Liver (tissue), 3 donors: Measurements from ENCODE around the gene RAB30.
"Not testable (repeated sequence)": the region's sequence is repeated elsewhere in the genome, so short reads cannot be mapped to it uniquely, and the experiment has no call there.

ENCODE experiments used
- EGR1 ChIP-seq, 2 donors: IDR thresholded peaks; 2 replicates each; pipeline ENCODE4 v1.6.1; 2016 to 2018; ENCODE audit warnings: antibody characterized with exemption in 2 of 2, low read depth in 2 of 2
- FOXA2 ChIP-seq: IDR thresholded peaks from 2 replicates; pipeline ENCODE4 v1.6.1; 2016; ENCODE audit warnings: antibody characterized with exemption
- SP1 ChIP-seq: IDR thresholded peaks from 2 replicates; pipeline ENCODE4 v1.6.1; 2018; ENCODE audit warnings: antibody characterized with exemption, mild to moderate bottlenecking
- TAF1 ChIP-seq: conservative IDR thresholded peaks from 2 replicates; pipeline ENCODE4 v1.6.1; 2016; ENCODE audit warnings: antibody characterized with exemption, mild to moderate bottlenecking
- YY1 ChIP-seq: IDR thresholded peaks from 2 replicates; pipeline ENCODE4 v1.6.1; 2016; ENCODE audit warnings: antibody characterized with exemption, mild to moderate bottlenecking
- TF ChIP-seq, protein P1 (sequence below): fragments of 150-350 bp; IDR thresholded peaks from 2 replicates; pipeline ENCODE4 v1.5.1; 2017; ENCODE audit warnings: improper control_type of control experiment, low read depth, low read length; ENCODE audit not compliant: missing input control
- TF ChIP-seq, protein P2 (sequence below): IDR thresholded peaks from 2 replicates; pipeline ENCODE4 v1.6.1; 2016; ENCODE audit warnings: antibody characterized with exemption, mild to moderate bottlenecking
- TF ChIP-seq, protein P3 (sequence below): IDR thresholded peaks from 2 replicates; pipeline ENCODE4 v1.6.1; 2016; ENCODE audit warnings: antibody characterized with exemption
- donor health status: healthy.
- donor health status: healthy.

DNA sequence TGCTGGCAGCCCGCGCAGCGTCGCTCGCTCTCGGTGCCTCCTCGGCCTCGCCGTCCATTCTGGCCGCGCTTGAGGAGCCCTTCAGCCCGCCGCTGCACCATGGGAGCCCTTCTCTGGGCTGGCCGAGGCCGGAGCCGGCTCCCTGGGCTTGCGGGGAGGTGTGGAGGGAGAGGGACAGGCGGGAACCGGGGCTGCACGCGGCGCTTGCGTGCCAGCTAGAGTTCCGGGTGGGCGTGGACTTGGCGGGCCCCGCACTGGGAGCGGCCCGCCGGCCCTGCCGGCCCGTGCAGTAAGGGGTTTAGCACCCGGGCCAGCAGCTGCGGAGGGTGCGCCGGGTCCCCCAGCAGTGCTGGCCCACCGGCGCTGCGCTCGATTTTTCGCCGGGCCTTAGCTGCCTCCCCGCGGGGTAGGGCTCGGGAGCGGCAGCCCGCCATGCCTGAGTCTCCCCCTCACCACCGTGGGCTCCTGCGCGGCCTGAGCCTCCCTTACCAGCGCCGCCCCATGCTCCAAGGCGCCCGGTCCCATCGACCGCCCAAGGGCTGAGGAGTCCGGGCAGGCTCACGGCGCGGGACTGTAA, 101.1 kb downstream of the RAB30 start:
- TF ChIP-seq YY1; SP1; EGR1 (IDR thresholded peaks at IDR 0.05; ENCODE audit: low read depth in 2 of 2); TAF1; FOXA2: not testable (repeated sequence)
- TF ChIP-seq, protein P1, sequence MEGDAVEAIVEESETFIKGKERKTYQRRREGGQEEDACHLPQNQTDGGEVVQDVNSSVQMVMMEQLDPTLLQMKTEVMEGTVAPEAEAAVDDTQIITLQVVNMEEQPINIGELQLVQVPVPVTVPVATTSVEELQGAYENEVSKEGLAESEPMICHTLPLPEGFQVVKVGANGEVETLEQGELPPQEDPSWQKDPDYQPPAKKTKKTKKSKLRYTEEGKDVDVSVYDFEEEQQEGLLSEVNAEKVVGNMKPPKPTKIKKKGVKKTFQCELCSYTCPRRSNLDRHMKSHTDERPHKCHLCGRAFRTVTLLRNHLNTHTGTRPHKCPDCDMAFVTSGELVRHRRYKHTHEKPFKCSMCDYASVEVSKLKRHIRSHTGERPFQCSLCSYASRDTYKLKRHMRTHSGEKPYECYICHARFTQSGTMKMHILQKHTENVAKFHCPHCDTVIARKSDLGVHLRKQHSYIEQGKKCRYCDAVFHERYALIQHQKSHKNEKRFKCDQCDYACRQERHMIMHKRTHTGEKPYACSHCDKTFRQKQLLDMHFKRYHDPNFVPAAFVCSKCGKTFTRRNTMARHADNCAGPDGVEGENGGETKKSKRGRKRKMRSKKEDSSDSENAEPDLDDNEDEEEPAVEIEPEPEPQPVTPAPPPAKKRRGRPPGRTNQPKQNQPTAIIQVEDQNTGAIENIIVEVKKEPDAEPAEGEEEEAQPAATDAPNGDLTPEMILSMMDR, result not testable (repeated sequence)
- TF ChIP-seq, protein P2, sequence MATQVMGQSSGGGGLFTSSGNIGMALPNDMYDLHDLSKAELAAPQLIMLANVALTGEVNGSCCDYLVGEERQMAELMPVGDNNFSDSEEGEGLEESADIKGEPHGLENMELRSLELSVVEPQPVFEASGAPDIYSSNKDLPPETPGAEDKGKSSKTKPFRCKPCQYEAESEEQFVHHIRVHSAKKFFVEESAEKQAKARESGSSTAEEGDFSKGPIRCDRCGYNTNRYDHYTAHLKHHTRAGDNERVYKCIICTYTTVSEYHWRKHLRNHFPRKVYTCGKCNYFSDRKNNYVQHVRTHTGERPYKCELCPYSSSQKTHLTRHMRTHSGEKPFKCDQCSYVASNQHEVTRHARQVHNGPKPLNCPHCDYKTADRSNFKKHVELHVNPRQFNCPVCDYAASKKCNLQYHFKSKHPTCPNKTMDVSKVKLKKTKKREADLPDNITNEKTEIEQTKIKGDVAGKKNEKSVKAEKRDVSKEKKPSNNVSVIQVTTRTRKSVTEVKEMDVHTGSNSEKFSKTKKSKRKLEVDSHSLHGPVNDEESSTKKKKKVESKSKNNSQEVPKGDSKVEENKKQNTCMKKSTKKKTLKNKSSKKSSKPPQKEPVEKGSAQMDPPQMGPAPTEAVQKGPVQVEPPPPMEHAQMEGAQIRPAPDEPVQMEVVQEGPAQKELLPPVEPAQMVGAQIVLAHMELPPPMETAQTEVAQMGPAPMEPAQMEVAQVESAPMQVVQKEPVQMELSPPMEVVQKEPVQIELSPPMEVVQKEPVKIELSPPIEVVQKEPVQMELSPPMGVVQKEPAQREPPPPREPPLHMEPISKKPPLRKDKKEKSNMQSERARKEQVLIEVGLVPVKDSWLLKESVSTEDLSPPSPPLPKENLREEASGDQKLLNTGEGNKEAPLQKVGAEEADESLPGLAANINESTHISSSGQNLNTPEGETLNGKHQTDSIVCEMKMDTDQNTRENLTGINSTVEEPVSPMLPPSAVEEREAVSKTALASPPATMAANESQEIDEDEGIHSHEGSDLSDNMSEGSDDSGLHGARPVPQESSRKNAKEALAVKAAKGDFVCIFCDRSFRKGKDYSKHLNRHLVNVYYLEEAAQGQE, result not testable (repeated sequence)
- TF ChIP-seq, protein P3, sequence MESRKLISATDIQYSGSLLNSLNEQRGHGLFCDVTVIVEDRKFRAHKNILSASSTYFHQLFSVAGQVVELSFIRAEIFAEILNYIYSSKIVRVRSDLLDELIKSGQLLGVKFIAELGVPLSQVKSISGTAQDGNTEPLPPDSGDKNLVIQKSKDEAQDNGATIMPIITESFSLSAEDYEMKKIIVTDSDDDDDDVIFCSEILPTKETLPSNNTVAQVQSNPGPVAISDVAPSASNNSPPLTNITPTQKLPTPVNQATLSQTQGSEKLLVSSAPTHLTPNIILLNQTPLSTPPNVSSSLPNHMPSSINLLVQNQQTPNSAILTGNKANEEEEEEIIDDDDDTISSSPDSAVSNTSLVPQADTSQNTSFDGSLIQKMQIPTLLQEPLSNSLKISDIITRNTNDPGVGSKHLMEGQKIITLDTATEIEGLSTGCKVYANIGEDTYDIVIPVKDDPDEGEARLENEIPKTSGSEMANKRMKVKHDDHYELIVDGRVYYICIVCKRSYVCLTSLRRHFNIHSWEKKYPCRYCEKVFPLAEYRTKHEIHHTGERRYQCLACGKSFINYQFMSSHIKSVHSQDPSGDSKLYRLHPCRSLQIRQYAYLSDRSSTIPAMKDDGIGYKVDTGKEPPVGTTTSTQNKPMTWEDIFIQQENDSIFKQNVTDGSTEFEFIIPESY, result not testable (repeated sequence)
